GM21528 (cell line): ENCODE results near the gene NAB2.
"Not testable (repeated sequence)": the region's sequence is repeated elsewhere in the genome, so short reads cannot be mapped to it uniquely, and the experiment has no call there.

ENCODE experiments used
- ATAC-seq: cut with Tn5 transposase; IDR thresholded peaks from one replicate; pipeline ENCODE4 v1.9.1; 2021; ENCODE audit warnings: mild to moderate bottlenecking, moderate library complexity; ENCODE audit not compliant: unreplicated experiment, low FRiP score

Gene NAB2

DNA sequence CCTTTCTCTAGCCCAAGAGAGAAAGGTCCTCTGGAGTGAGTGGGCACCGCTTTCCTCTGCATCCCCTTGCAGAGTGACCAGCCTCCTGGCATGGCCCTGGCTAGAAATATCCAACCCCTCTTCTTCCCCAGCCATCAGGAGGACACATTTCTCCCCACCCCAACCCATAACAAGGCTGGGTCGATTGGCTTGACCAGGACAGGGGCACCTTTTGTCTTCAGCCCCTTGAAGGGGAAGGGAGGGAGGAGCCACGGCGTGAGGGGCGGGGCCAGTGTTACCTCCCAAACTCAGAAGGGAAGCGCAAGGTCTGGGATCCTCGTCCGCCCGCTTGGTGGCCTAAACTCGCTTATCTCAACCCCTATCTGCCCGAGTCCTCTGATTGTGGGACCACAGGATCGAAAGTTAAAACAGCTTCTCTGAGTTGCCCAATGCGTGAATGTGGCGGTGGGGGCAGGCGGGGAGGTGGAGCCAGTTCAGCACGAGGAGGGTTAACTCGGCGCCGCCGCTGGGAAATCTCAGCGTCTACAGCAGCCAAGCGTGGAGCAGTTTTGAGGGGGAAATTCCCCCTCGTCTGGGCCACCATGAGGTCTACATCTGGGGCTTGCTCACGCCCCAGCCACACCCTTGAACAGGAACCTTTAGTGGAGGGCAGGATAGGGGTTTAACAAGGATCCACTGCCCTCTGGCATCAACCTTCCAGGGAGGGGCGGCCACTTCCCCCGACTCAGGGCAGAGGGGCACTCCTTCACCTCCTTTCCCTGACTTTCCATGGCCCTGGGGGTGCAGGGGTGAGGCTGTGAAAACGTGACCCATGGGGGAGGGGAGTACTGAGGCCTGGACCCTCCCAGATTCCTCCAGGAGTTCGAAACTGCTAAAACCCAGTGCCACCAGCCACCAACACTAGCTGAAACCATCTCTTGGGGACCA lies 21.5 kb downstream of the NAB2 start:
- ATAC-seq: peak; percentile 42

DNA sequence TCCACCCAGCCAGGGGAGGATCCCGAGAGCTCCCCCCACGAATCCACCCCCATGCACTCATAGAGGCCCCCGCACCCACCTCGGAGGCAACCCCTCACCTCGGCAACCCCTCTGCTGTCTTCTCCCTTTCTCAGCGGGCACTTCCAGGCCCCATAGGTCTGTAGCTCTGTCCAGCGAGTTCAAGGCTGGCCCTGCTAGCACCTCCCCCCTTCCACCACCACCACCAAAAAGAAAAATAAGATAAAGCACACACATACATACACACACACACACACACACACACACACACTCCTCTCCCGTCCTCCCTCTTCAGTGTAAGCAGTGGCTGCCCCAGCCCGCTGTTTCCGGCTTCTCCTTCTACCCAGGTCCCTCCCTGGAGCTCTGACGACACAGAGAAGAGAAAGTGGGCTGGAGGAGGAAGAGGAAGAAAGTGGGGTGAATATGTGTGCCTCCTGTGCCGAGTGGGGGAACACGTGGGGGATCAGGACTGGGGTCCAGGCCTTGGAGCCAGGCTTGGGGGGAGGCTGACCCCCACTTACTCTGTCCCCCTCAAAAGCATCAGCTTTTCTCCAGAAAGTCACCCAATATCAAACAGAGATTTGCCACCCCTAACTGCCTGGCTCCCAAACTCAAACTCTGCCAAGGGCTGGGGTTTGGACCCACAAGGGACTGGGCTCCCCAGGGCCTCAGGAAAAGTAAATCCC lies 22.3 kb downstream of the NAB2 start, which contains the start of gene STAT6:
Gene STAT6, minus strand, starts transcription at position 332 of the 704 bp plus-strand sequence. CDS start 3,084 bp downstream, outside the sequence.
- ATAC-seq: peak; percentile 47

DNA sequence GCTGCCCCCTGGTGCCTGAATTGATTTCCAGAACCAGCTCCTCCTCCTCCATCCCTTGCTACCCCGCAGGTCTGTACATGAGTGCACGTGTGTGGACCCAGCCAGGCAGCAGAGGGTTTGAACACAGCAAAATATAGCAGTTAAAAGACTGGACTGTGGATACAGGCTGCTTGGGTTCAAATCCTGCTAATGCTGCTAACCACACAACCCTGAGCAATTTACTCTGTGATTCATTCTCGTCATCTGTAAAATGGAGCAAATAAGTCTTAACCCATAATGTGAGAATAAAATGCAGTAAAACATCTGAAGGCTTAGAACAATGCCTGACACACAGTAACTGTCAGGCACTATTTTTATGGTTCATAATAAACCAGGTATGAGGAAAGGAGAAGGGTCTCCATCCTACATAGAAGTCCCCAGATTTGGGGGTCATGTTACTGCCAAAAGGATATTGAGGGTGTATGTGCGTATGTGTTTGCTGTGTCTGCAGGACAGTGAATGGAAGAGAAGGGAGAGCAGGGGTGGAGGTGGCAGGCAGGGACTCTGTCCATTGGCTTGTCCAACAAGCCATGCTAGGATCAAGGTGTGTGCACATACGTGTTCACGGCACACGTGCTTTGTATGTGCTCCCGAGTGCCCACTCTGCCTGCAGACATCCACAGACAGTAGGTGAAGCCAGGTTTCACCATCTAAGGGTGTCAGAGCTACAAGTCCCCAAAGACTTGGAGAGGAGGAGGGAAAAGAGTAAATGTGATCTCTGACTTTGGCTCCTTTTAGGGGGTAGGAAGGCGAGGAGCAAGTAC lies 23.8 kb downstream of the NAB2 start:
- ATAC-seq: no peak

DNA sequence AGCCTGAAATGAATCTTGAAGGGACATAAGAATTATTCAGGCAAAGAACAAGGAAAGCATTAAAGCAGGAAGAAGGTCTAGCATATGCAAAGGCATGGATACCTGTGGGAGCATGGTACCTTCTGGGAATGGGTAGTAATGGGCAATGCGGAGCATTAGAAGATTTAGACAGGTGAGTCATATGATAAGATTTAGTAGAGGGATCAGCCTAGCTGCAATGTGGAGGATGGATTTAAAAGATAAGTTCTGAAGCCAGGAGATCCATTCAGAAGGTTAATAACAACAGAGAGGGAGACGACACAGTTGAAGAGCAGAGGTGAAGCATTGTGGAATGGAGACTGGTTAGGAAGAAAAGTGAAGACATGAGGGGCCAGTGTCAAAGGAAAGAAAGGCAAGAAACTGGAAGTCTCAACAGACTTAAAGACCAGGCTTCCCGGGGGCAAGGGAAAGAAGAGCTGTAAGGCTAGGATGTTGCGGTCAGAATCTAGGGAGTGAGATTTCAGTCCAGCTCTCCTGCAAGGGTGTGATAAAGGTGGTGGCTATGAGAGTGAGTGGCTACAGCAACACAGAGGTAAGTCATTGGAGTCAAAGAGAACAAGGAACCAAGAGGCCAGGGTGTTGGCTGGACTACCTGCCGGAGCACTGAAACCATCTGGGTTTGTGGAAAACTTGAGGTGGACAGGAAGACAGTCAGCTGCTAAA lies 27.8 kb downstream of the NAB2 start:
- ATAC-seq: no peak

DNA sequence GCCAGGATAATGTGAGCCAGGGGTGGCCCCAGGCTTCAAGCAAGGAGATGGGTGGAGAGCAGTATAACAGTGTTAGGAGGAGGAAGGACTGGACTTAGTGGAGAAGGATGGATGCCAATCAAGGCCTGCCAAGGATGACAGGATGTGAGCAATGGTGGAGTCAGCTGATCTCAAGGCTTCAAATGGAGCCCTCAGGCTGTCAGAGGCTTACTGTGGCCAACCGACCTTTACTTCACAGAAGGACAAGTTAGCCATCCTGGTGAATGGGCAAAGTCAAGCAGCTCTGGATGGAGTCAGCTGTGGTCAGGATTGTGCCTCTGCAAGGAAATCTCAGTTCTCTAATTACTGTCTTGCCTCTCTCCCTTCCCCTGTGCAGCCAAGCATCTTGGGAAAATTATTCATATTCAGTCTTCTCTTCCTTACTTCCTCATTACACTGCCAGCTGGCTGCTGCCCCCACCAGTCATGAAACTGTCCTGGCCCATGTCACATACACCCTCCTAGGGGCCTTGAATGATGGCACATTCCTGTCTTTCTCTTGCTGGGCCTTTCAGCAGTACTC lies 29.9 kb downstream of the NAB2 start:
- no peak for ATAC-seq

DNA sequence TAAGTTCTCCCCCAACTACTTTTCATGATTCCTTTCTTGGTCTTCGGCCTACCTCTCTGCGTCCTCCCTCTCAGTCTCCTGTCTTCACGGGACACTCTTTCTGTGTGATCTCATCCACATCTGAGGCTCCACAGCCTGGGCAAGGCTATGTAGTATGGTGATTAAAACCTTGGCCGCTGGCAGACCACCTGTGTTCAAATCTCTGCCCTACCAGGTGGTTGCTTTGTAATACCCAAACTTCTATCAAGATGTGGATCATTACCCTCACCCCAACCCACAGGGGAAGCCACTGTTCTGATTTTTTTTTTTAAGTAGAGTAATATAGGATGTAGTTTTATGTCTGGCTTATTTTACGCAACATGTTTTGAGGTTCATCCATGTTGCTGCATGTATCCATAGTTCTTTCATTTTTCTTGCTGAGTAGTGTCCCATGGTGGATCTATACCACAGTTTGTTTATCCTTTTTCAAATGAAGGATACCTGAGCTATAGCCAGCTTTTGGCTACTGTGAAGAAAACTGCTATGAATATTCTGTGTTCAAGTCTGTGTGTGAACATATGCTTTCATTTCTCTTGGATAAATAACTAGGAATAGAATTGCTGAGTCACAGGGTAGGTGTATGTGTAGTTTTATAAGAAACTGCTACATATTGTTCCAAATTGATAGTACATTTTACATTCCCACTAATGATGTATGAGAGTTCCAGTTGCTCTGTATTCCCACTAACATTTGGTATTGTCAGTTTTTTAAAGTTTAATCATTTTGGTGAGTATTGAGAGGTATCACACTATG lies 30.6 kb downstream of the NAB2 start:
- ATAC-seq: no peak

DNA sequence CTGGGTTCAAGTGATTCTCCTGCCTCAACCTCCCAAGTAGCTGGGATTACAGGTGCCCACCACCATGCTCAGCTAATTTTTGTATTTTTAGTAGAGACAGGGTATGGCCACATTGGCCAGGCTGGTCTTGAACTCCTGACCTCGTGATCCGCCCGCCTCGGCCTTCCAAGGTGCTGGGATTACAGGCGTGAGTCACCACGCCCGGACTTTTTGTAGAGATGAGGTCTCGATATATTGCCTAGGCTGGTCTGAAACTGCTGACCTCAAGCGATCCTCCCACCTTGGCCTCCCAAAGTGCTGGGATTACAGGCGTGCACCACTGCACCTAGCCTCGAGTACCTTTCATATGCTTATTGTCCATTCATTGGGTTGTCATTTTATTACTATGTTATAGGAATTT lies 31.8 kb downstream of the NAB2 start:
- not testable (repeated sequence) for ATAC-seq

DNA sequence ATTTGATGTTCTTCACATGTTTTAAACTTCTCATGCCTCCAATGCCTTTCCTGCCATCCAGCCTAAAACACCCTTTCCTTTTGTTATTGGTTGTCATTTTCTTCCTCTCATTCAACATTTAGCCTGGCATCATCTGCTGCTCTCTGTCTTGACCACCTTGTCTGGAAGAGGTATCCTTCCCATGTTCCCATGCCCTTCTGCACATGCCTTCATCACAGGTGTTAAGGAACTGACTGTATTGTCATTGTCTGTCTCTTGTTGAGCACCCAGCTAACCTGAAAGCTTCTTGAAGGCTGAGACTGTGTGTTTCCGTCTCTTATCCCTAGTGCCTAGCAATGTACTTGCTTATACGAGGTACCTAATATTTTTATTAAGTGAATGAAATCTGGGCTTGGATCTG lies 34.9 kb downstream of the NAB2 start:
- ATAC-seq: no peak

DNA sequence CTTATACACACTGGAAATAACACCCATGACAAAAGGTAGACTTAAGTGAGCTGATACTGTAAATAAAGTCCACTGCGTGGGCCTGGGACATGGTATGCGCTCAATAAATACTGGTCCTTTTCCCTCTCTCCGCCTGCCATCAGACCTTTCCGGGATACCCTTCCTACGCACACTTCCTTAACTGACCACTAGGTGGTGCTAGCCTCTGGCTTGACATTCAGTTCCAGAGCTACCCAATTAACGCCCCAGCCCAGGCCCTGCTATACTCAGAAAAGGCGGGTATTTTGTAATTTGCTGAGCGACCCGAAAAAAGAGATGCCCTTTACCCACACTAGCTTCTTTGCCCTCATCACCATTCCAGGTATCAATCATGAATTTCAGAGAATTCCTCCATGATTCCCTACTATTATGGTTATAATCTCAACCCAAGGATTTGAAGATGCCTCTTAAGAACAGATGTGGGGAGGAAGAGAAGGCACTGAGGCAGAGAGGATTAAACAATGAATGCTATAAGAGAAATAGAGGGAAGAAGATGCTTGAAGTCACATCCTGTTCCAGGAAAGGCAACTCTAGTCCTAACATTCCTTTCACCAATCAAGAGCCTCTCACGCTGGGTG lies 35.5 kb downstream of the NAB2 start:
- no peak for ATAC-seq

DNA sequence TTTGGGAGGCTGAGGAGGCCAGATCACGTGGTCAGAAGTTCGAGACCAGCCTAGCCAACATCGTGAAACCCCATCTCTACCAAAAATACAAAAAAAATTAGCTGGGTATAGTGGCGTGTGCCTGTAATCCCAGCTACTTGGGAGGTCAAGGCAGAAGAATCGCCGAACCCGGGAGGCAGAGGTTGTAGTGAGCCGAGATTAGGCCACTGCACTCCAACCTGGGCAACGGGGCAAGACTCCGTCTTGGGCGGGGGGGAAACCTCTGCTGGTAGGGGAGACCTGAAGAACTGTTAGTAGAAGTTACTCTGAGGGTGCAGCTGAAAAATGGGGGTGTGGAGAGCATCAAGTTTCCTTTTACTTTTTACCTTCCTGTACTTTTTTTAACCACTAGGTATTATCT lies 37.1 kb downstream of the NAB2 start:
- ATAC-seq: no peak

DNA sequence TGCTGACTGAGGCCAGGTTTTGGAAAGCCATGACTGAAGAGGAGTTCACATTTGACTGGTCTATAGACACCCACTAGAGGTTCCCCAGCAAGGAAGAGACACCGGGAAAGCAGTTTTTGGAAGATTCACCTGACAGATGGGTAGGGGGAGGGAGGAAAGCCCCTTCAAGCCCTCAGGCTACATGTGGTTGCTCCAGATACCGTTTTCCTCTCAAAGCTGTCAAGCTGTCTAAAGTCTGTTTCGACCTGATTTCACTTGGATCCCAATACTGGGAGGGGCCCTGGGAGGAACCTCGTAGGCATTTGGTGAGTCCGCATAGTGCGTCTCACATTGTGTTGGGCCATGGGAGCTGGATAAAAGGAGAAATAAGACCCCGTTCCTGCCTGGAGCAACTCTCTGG lies 37.6 kb downstream of the NAB2 start:
- ATAC-seq: no peak

DNA sequence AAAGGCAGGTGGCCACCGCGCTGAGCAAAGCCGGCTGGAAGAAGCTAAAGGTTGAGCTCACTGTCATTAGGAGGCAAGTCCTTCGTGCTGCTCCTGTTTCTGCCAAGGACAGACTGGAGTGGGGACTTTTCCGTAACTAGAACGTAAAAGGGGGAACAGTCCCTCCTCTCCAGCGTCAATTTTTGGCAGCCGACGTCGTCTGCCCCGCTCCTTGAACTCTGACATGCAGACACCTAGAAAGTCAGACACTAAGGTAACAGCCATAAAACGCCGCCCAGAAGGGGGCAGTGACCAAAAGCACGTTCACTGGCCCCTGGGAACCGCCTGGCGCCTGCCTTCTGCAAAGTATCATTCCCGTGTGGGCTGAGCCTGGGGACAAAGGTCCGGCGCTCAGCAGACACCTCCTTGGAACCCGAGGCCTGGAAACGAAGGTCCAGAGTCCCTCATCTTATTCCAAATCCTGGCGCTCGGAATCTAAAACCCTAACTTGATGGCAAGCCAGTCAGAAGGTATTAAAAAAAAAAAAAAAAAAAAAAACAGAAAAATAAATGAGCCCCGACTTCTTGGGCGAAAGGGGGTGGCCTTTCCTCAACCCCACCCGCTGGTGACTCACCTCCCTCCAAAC lies 38.3 kb downstream of the NAB2 start:
- no peak for ATAC-seq

DNA sequence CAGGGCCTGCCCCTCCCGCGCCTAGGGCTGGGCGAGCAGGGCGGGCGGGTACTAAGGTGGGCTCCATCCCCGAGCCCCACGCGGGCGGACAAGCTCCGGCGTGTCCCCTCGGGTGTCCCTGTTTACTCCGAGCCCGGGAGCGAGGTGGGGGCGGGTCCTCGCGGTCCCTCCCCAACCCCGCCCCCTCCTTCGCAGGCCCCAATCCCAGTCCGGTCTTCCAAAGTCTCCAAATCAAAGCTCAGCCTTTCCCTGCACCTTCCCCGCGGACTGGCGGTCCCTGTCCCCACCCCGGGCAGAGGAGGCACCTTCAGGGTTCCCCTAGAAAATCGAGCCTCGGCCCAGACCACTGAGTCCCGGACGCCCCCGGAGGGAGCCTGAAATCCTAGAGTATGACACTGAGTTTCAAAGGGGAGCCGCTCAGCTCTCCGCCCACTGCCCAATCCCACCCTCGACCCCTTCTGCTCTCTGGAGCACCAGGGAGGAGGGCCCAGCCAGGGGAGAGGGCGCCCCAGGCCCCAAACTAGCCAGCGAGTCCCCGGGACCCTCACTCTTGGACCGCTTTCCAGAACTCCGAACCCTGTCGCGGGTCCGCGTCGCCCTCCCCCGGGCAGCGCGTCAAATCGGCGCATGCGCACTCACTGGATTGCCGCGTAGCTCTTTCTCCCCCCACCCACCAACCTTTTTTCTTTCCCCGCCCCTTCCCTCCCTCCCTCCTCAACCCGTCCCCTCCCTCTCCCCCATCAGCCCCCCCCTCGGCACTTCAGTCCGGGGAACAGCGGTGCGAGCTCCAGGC lies 39.0 kb downstream of the NAB2 start, which contains the start of gene LRP1:
Gene LRP1, plus strand, starts transcription at position 758 of the 793 bp plus-strand sequence. CDS start 482 bp downstream, outside the sequence.
- no peak for ATAC-seq

DNA sequence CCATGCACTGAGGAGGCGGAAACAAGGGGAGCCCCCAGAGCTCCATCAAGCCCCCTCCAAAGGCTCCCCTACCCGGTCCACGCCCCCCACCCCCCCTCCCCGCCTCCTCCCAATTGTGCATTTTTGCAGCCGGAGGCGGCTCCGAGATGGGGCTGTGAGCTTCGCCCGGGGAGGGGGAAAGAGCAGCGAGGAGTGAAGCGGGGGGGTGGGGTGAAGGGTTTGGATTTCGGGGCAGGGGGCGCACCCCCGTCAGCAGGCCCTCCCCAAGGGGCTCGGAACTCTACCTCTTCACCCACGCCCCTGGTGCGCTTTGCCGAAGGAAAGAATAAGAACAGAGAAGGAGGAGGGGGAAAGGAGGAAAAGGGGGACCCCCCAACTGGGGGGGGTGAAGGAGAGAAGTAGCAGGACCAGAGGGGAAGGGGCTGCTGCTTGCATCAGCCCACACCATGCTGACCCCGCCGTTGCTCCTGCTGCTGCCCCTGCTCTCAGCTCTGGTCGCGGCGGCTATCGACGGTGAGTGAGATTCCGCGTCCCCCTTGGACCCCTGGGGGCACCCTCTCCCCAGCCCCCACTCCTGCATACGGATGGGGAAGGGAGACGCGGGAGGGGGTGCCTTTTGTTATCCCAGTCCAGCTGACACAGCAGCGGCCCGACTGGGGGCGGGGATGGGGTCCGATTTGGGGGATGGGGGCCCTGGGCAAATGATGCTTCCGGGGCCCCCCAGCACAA lies 39.8 kb downstream of the NAB2 start:
- ATAC-seq: no peak

DNA sequence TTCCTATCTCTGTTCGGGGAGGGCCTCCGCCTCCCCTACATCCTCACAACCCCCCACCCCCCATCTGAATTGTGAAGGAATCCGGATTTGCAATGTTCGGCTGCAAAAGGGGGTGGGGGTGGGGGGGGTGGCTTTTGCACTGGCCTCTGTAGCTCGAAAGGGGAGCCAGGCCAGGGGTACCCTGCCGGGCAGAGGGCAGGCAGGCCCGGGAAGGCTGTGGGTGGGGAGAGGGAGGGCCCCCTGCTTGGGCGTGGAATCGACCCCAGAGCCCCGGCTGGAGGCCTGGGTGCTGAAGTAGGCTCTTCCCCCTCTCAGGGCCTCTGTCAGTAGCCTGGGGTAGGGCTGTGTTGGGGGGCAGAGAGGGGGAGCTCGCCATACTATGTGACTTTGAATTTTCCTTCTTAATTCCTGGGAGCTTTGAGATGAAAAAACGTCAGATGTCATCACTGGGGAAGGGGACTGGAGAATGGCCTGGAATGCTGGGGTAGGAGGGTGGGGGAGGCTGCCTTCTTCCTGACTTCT lies 40.5 kb downstream of the NAB2 start:
- no peak for ATAC-seq

DNA sequence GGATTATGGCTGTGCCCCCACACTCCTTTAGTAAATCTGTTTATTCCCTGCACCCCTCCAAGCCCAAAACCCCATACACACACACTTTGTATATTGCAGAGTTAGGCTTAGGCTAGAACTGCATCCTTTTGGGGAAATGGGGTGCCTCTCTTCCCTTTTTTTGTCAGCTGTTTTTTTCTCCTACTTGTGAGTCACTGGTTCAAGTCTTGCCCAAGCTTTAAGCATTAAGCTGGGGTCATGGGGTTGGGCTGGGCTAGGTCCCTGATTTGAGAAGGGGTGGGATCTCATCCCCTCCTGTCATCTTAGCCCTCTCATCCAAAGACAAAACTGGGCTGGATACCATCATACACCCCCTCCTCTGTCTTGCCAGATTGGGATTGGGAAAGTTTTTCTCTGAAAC lies 41.0 kb downstream of the NAB2 start:
- no peak for ATAC-seq
